ENCODE data around the gene ABLIM1. TPM values are rescaled to one million over a fixed set of nuclear protein-coding genes. Genes with fewer than 3 reads are reported as not detected.

ABLIM1 gene
- total and polyA plus RNA-seq, 2 of the 13 experiments (the other 11 are each of a cell fraction or from before 2014, with no cell fraction given), result 59.4 to 92.7 TPM

DNA sequence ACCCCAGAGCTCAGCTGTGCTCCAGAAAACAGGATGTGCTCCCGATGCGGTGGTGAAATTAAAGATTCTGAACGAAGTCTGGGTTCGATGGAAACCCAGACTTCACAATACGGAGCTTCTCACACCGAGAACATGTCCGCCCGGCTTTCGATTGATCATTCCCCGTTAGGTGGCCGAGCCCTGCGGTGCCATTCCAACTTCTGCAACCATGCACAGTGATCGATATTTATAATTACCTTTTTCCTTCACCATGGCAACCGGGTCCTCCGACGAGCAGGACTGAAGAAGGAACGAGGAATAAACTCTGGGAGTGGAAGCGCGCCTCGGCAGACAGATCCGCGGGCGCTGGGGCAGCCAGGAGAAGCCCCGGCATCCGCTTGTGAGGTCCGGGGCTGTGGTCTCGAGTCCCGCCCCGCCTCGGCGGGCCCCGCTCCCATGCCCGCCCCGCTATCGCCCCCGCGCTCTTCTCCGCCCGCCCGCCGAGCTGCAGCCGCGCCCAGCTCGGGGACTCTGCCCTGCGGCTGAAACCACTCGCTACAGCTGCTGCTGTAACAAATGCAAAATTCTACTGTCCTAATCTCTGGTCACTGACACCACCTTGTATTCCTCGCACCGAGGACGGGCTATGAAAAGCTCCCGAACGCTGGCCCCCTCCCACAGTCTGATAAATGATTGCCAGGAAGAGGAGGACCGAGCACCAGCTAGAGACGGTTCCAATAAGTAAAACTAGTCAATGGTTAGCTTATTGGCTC is 26.2 kb downstream of the ABLIM1 start (continued):
- TF ChIP-seq U2AF1 (optimal IDR thresholded peaks at IDR 0.05; ENCODE audit: low read depth, low read length) (no peak), MED8 (CRISPR knock-in tag; IDR thresholded peaks at IDR 0.05; ENCODE audit: insufficient replicate concordance) (no peak), PTBP1 (IDR thresholded peaks at IDR 0.05; ENCODE audit: low read depth, low read length, poor library complexity, severe bottlenecking) (no peak), RBFOX2 (IDR thresholded peaks at IDR 0.05; ENCODE audit: low read depth, low read length) (no peak), CBX1 (IDR thresholded peaks at IDR 0.05; ENCODE audit: low read depth) (no peak), FOXJ3 (CRISPR knock-in tag; IDR thresholded peaks at IDR 0.05; ENCODE audit: borderline replicate concordance) (no peak), HDAC2 (CRISPR knock-in tag; IDR thresholded peaks at IDR 0.05) (peak; percentile 29; the same call in 1 of the 2 replicates), RFX1 (IDR thresholded peaks at IDR 0.05) (peak; percentile 39; the same call in 1 of the 2 replicates), RXRA (CRISPR knock-in tag; IDR thresholded peaks at IDR 0.05) (no peak), JDP2 (CRISPR knock-in tag; IDR thresholded peaks at IDR 0.05; ENCODE audit: borderline replicate concordance) (no peak), ZNF24 (IDR thresholded peaks at IDR 0.05) (no peak), ZNF775 (CRISPR knock-in tag; IDR thresholded peaks at IDR 0.05; ENCODE audit: borderline replicate concordance) (no peak), SP140L (CRISPR knock-in tag; IDR thresholded peaks at IDR 0.05; ENCODE audit: borderline replicate concordance) (no peak), REPIN1 (CRISPR knock-in tag; IDR thresholded peaks at IDR 0.05; ENCODE audit: borderline replicate concordance, low read depth) (peak; percentile 40; the same call in 1 of the 2 replicates)
- TF ChIP-seq, protein P1, sequence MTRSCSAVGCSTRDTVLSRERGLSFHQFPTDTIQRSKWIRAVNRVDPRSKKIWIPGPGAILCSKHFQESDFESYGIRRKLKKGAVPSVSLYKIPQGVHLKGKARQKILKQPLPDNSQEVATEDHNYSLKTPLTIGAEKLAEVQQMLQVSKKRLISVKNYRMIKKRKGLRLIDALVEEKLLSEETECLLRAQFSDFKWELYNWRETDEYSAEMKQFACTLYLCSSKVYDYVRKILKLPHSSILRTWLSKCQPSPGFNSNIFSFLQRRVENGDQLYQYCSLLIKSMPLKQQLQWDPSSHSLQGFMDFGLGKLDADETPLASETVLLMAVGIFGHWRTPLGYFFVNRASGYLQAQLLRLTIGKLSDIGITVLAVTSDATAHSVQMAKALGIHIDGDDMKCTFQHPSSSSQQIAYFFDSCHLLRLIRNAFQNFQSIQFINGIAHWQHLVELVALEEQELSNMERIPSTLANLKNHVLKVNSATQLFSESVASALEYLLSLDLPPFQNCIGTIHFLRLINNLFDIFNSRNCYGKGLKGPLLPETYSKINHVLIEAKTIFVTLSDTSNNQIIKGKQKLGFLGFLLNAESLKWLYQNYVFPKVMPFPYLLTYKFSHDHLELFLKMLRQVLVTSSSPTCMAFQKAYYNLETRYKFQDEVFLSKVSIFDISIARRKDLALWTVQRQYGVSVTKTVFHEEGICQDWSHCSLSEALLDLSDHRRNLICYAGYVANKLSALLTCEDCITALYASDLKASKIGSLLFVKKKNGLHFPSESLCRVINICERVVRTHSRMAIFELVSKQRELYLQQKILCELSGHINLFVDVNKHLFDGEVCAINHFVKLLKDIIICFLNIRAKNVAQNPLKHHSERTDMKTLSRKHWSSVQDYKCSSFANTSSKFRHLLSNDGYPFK (CRISPR knock-in tag; IDR thresholded peaks at IDR 0.05; ENCODE audit: borderline replicate concordance), result no peak
- TF ChIP-seq, protein P2, sequence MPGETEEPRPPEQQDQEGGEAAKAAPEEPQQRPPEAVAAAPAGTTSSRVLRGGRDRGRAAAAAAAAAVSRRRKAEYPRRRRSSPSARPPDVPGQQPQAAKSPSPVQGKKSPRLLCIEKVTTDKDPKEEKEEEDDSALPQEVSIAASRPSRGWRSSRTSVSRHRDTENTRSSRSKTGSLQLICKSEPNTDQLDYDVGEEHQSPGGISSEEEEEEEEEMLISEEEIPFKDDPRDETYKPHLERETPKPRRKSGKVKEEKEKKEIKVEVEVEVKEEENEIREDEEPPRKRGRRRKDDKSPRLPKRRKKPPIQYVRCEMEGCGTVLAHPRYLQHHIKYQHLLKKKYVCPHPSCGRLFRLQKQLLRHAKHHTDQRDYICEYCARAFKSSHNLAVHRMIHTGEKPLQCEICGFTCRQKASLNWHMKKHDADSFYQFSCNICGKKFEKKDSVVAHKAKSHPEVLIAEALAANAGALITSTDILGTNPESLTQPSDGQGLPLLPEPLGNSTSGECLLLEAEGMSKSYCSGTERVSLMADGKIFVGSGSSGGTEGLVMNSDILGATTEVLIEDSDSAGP (CRISPR knock-in tag; IDR thresholded peaks at IDR 0.05; ENCODE audit: borderline replicate concordance), result peak; percentile 77; the same call in 1 of the 2 replicates
- TF ChIP-seq, protein P3, sequence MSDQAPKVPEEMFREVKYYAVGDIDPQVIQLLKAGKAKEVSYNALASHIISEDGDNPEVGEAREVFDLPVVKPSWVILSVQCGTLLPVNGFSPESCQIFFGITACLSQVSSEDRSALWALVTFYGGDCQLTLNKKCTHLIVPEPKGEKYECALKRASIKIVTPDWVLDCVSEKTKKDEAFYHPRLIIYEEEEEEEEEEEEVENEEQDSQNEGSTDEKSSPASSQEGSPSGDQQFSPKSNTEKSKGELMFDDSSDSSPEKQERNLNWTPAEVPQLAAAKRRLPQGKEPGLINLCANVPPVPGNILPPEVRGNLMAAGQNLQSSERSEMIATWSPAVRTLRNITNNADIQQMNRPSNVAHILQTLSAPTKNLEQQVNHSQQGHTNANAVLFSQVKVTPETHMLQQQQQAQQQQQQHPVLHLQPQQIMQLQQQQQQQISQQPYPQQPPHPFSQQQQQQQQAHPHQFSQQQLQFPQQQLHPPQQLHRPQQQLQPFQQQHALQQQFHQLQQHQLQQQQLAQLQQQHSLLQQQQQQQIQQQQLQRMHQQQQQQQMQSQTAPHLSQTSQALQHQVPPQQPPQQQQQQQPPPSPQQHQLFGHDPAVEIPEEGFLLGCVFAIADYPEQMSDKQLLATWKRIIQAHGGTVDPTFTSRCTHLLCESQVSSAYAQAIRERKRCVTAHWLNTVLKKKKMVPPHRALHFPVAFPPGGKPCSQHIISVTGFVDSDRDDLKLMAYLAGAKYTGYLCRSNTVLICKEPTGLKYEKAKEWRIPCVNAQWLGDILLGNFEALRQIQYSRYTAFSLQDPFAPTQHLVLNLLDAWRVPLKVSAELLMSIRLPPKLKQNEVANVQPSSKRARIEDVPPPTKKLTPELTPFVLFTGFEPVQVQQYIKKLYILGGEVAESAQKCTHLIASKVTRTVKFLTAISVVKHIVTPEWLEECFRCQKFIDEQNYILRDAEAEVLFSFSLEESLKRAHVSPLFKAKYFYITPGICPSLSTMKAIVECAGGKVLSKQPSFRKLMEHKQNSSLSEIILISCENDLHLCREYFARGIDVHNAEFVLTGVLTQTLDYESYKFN (CRISPR knock-in tag; conservative IDR thresholded peaks at IDR 0.05), result peak; percentile 39
- TF ChIP-seq, protein P4, sequence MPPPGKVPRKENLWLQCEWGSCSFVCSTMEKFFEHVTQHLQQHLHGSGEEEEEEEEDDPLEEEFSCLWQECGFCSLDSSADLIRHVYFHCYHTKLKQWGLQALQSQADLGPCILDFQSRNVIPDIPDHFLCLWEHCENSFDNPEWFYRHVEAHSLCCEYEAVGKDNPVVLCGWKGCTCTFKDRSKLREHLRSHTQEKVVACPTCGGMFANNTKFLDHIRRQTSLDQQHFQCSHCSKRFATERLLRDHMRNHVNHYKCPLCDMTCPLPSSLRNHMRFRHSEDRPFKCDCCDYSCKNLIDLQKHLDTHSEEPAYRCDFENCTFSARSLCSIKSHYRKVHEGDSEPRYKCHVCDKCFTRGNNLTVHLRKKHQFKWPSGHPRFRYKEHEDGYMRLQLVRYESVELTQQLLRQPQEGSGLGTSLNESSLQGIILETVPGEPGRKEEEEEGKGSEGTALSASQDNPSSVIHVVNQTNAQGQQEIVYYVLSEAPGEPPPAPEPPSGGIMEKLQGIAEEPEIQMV (CRISPR knock-in tag; IDR thresholded peaks at IDR 0.05; ENCODE audit: low read depth), result no peak; the same call in 1 of the 2 replicates

All from HepG2 (cell line).